HG02840 (cell line): ENCODE data around the gene PLK5.
"Not testable (repeated sequence)": the region's sequence is repeated elsewhere in the genome, so short reads cannot be mapped to it uniquely, and the experiment has no call there.

Experiments
- ATAC-seq: cut with Tn5 transposase; IDR thresholded peaks from one replicate; pipeline ENCODE4 v1.9.1; 2021; ENCODE audit warnings: mild to moderate bottlenecking, moderate library complexity, moderate number of reproducible peaks; ENCODE audit not compliant: unreplicated experiment, low FRiP score

Gene PLK5

GRCh38 chr19:1505991-1506881 lies 17.6 kb upstream of the PLK5 start:
- no peak for ATAC-seq

- no peak for ATAC-seq
Measured at GRCh38 chr19:1507192-1507660, 16.7 kb upstream of the PLK5 start.

DNA sequence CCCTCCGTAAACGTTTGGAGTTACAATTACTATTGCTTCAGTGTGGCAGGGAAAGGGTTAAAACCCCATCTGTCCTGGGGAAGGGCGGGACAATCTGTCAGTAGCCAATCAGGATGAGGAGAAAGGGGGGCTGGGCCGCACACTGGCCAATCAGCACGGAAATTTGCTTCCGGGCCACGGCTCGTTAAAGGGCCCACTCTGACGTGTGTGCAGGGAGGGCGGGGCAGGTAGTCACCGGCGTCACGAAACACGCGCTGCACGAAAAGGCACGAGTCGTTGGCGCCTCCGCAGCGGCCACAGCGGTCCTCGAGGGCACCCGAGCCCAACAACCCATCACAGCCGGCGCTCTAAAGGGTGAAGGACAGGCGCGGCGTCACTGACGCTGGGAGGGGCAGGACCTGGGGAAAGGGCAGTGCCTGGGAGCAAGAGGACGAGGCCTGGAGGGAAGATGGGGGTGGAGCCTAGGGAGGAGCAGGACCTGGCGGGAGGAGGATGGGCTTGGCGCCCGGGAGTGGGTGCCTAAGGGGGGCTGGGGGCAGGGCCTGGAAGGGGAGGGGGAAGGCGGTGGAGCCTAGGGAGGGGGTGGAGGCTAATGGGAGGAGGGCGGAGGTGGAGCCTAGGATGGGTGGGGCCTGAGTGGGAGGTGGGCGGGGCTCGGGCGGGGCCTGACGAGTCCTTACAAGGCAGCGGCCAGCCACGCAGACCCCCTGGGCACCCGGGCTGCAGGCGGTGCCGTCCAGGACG lies 15.9 kb upstream of the PLK5 start:
- ATAC-seq: no peak

GRCh38 chr19:1508507-1508856 lies 15.4 kb upstream of the PLK5 start:
- ATAC-seq: no peak

- ATAC-seq: no peak
Measured at GRCh38 chr19:1509602-1510441, 14.1 kb upstream of the PLK5 start.

DNA sequence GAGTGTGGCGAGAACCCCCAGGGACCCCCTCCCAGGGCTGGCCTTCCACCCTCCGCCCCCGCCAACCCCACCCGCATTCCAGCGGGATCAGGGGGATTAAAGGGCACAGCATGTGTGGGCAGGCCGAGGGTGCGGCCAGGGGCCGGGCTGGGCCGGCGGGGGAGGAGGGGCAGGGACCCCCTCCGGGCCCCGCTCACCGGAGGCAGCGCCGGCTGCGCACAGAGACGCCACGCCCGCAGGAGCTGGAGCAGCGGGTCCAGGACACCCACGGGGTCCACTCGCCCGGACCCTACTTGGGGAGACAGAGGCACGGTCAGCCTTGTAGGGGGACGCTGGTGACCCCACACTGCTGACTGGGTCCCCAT lies 13.5 kb upstream of the PLK5 start:
- ATAC-seq: no peak

DNA sequence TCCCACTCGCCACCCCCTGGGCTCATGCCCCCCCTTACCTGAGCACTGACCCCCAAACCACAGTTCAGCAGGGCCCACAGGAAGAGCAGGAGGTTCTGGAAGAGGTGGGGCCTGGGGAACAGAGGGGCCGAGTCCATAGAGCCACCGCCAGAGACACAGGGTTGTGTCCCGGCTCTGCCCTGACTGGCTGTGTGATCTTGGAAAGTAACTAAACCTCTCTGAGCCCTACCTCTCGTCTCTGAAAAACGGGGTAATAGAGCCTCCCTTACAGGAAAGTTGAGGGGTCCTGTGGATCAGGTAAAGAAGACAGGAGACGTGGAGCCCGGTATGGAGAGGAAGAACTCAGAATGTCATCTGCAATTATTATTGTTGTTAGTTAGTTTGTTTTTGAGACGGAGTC lies 13.1 kb upstream of the PLK5 start:
- no peak for ATAC-seq

- ATAC-seq: no peak
Measured at GRCh38 chr19:1511318-1512317, 12.3 kb upstream of the PLK5 start.

DNA sequence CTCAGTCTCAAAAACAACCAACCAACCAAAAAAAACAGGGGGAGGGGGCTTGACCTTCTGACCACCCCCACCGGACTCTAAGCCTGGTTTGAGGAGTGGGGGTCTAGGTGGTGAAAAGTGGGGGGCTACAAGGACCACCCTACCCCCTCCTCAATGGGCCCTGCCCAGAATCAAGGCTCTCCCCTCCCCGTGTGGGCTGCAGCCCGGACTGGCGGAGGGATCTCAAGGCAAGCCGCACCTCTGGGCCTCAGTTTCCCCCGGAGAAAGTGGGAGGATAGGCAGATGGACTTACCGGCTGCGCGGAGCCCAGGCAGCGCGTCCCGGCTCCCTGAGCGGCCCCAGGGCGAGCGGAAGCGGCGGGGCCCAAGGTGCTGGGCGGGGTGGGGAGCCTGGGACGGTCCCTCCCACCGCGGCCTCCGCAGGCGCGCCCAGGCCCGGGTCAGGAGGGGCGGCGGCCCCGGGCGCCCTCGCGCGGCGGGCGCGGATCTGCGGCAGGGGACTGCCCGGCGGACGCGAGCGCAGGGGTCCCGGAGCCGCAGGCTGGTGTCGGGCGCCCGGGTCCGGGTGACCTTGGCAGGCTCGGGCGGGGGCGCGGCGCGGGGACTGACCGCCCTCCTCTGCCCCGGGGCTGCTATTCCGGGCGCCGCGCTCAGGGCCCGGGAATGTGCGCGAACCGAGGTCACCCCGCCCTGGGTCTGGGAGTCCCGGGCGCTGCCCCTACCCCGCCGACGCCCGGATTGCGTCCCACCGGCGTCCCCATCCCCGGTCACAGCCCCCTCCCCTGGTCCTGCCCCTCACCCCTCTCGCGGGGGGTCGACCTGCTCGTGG lies 11.0 kb upstream of the PLK5 start, which contains the start of gene ADAMTSL5:
ADAMTSL5 (minus strand) TSS at position 349 of the 828 bp plus-strand sequence. CDS start 2,076 bp downstream, outside the sequence.
- ATAC-seq: no peak

DNA sequence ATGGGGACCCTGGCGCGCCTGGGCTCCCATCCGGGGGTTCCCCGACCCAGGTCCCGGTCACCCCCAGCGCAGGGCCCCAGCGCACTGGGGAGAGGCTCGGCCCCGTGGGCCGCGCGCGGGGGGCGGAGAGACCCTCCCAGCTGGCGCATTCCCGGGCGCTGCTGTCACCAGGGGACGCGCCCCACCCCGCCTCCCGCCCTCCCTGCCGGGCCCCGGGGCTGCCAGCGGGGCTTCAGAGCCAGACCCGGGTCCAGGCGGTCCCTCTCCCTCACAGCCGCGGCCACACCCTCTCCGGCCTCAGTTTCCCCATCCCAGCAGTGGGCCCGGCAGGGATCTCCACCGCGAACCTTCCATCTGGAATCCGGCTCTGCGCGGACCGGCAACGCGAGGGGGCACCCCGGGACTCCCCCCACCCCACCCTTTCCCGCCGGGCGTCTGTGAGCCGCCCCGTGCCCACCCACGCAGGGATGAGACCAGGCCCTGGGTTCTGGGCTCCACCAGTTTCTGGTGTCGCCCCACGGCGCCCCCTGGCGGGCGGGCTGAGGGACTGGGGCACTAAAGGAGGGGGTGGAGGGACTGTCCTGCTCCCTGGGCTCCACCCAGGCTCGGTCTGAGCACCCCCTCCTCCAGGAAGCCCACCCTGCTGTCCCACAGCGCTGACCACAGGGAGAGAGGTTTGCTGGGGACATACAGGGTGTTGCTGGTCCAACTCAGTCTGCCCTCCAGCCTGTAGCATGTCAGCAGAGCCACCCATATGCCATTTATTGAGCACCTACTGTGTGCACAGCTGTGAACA lies 10.2 kb upstream of the PLK5 start:
- no peak for ATAC-seq

GRCh38 chr19:1514295-1514661 lies 9.6 kb upstream of the PLK5 start:
- ATAC-seq: no peak

DNA sequence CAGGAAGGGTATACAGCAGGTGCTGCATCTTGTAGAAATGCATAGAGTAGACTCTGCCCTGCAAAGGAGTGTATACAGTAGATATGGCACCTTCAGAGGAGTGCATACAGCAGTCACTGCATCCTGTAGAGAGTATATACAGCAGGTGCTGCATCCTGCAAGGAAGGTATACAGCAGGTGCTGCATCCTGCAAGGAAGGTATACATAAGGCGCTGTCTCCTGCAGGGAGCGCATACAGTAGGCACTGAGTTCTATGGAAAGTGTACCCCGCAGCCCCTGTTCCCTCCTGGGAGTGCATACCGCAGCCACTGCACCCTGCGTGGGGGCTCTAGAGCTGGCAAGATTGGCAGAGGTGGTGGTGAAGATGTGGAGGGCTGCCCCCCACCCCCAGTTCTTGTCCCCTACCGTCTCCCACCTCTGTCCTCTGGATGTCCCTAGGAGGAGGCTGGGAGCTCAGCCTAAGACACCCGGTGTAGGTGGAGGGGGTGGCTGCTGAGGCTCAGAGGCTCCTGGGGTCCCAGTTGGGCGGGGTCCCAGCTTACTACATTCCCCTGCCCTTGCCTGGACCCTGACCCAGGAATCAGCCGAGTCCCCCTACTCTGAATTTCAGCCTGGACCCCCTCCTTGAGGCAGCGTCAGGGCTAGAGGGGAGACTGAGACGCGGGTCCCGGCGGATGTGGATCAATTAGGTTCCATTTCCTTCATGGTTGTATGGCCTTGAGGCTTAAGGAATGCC lies 8.7 kb upstream of the PLK5 start:
- no peak for ATAC-seq

DNA sequence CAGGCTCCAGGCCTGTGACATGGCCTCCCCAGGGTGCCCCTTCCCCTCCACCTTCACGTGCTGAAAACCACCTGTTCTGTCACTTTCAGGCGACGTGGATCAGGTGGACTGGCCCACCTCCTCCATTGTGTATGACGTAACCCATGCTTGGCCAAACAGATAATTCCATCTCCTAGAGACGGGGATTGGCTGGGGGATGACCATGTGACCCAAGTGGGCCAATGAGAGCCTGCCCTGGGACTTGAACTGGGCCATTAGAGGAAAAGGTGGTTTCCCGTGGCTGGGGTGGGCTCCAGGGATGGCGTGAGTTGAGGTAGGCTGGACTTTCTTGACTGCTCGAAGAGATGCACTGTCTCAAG lies 7.5 kb upstream of the PLK5 start:
- no peak for ATAC-seq

- no peak for ATAC-seq
Measured at GRCh38 chr19:1518471-1518870, 5.4 kb upstream of the PLK5 start.

GRCh38 chr19:1519802-1520201 lies 4.1 kb upstream of the PLK5 start:
- not testable (repeated sequence) for ATAC-seq

DNA sequence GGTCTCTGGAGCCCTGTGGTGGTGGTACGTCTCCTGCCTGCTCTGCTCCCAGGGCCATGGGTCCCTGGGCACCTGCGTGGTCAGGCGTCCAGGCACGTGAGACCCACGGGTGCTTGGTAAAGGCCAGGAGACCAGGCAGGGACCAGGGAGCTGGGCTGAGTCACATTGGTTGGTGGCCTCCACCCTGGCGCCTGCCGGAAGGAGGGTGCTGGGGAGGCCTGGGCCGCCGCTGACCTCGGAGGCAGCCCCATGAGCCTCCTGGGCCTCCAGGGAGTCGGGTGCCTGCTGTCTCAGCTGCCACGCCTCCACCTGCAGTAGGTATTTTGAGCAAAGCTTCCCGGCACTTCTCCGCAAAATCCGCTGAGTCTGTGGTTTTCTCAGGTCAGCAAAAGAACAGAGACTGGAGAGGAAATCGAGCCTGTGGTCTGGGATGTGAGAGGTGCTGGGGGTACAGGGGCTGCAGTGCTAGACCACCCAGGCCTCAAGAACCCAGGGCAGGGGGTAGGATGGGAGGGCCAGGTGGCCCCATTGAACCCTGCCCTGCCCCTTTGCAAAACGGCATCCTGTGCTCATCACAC lies 3.6 kb upstream of the PLK5 start:
- ATAC-seq: no peak

- no peak for ATAC-seq
Measured at GRCh38 chr19:1521636-1522035, 2.2 kb upstream of the PLK5 start.
